SU-DHL-6 (cell line): ENCODE data around the gene KRTAP9-8.
"Not testable (repeated sequence)": the region's sequence is repeated elsewhere in the genome, so short reads cannot be mapped to it uniquely, and the experiment has no call there.

Source experiments
- H2AFZ ChIP-seq: fragments of 200-600 bp; sonication (generic); 2 replicates; pipeline ENCODE4 v1.6.1; 2014; ENCODE audit warnings: low read depth, mild to moderate bottlenecking, moderate library complexity, mixed read lengths, antibody characterized with exemption, low read length; ENCODE audit not compliant: severe bottlenecking
- H3F3A ChIP-seq: fragments of 200-600 bp; shearing (Covaris generic); 2 replicates; pipeline ENCODE4 v1.6.0; 2016; ENCODE audit warnings: antibody characterized with exemption, mild to moderate bottlenecking; ENCODE audit not compliant: insufficient read depth
- H3K27ac ChIP-seq: fragments of 200-600 bp; sonication (generic); 2 replicates; pipeline ENCODE4 v1.5.1; 2016; ENCODE audit warnings: low read depth, mild to moderate bottlenecking, low read length, moderate library complexity, mixed read lengths
- H3K27me3 ChIP-seq: fragments of 200-600 bp; sonication (generic), shearing (Covaris generic); 2 replicates; pipeline ENCODE4 v1.6.0; 2014; ENCODE audit warnings: mild to moderate bottlenecking, low read length
- H3K36me3 ChIP-seq: fragments of 200-600 bp; sonication (generic); 2 replicates; pipeline ENCODE4 v1.6.1; 2014; ENCODE audit warnings: mild to moderate bottlenecking, low read length, mixed read lengths
- H3K4me2 ChIP-seq: fragments of 300-600, 200-600 bp; shearing (Covaris generic), sonication (generic); 2 replicates; pipeline ENCODE4 v1.6.0; 2014; ENCODE audit warnings: low read length, low read depth, mild to moderate bottlenecking; ENCODE audit not compliant: poor library complexity, severe bottlenecking
- H3K4me3 ChIP-seq: fragments of 200-600 bp; sonication (generic); 2 replicates; pipeline ENCODE4 v1.5.1; 2014; ENCODE audit warnings: antibody characterized with exemption, low read length, mild to moderate bottlenecking, mixed read lengths; ENCODE audit not compliant: insufficient read depth, poor library complexity, severe bottlenecking
- H3K79me2 ChIP-seq: fragments of 200-600 bp; sonication (generic); 2 replicates; pipeline ENCODE4 v1.6.1; 2014; ENCODE audit warnings: mild to moderate bottlenecking, low read length, moderate library complexity; ENCODE audit not compliant: insufficient read depth
- H3K9ac ChIP-seq: fragments of 200-600 bp; sonication (generic); 2 replicates; pipeline ENCODE4 v1.7.0; 2014; ENCODE audit warnings: mild to moderate bottlenecking, low read length
- H3K9me2 ChIP-seq: fragments of 200-600 bp; sonication (generic); replicated peaks from 2 replicates; pipeline ENCODE4 v1.6.1; 2014; ENCODE audit warnings: low read length; ENCODE audit not compliant: insufficient read depth
- H3K9me3 ChIP-seq: fragments of 200-600 bp; sonication (generic); 2 replicates; pipeline ENCODE4 v1.6.1; 2014; ENCODE audit warnings: low read length, mixed read lengths; ENCODE audit not compliant: insufficient read depth
- H4K20me1 ChIP-seq: fragments of 200-600 bp; sonication (generic); 2 replicates; pipeline ENCODE4 v1.6.1; 2014; ENCODE audit warnings: low read depth, mild to moderate bottlenecking, antibody characterized with exemption, low read length, moderate library complexity, mixed read lengths
- CTCF ChIP-seq: fragments of 200-600 bp; sonication (generic); IDR thresholded peaks from one replicate; pipeline ENCODE4 v1.5.1; 2017; ENCODE audit warnings: antibody characterized with exemption, mild to moderate bottlenecking, low read length, moderate library complexity; ENCODE audit not compliant: insufficient read depth, poor library complexity, severe bottlenecking
- EZH2phosphoT487 ChIP-seq: fragments of 200-600 bp; sonication (generic), shearing (Covaris generic); conservative IDR thresholded peaks from 2 replicates; pipeline ENCODE4 v1.6.1; 2018; ENCODE audit warnings: mild to moderate bottlenecking, antibody characterized with exemption, low read length, moderate library complexity, mixed read lengths

Gene KRTAP9-8

GRCh38 chr17:41230094-41230493 lies 7.7 kb upstream of the KRTAP9-8 start:
- no peak overlapping the region for H3K4me2 ChIP-seq
- H3K9me3 ChIP-seq: no peaks in the 10 kb centered on the region
- H3K27me3 ChIP-seq: no peaks in the 10 kb centered on the region
- H3K79me2 ChIP-seq: no peaks in the 10 kb centered on the region
- H3K9me2 ChIP-seq: no peaks in the 10 kb centered on the region
- H3K27ac ChIP-seq: no peak overlapping the region
- TF ChIP-seq EZH2phosphoT487 (no peak), CTCF (no peak)
- H3K36me3 ChIP-seq: no peaks in the 10 kb centered on the region
- no peak overlapping the region for H2AFZ ChIP-seq
- no peak overlapping the region for H3K9ac ChIP-seq
- H4K20me1 ChIP-seq: no peaks in the 10 kb centered on the region
- H3K4me3 ChIP-seq: no peak overlapping the region
- H3F3A ChIP-seq: no peaks in the 10 kb centered on the region

- Histone ChIP-seq H3K27ac (no peak overlapping the region), H3K79me2 (no peaks in the 10 kb centered on the region), H3F3A (no peaks in the 10 kb centered on the region), H3K4me3 (no peak overlapping the region), H3K9me3 (no peaks in the 10 kb centered on the region), H3K9ac (no peak overlapping the region), H3K36me3 (no peaks in the 10 kb centered on the region), H3K9me2 (no peaks in the 10 kb centered on the region), H4K20me1 (no peaks in the 10 kb centered on the region), H2AFZ (no peak overlapping the region), H3K4me2 (no peak overlapping the region), H3K27me3 (no peaks in the 10 kb centered on the region)
- TF ChIP-seq EZH2phosphoT487: no peak
- no peak for TF ChIP-seq CTCF
Observed at GRCh38 chr17:41231731-41232130, 6.1 kb upstream of the KRTAP9-8 start.

- H3K4me2 ChIP-seq, H3K27me3 ChIP-seq, H2AFZ ChIP-seq, H3K36me3 ChIP-seq, H3K27ac ChIP-seq, H3K9ac ChIP-seq, H3K4me3 ChIP-seq, H3K9me2 ChIP-seq, H3K9me3 ChIP-seq, H3F3A ChIP-seq, H3K79me2 ChIP-seq, H4K20me1 ChIP-seq: not testable (repeated sequence)
Observed at GRCh38 chr17:41232399-41233105, 5.2 kb upstream of the KRTAP9-8 start, which contains the start of gene KRTAP9-3. KRTAP9-3 (plus strand) TSS chr17:41232449; CDS start chr17:41232502, 53 bp downstream.

GRCh38 chr17:41237116-41237515 lies 683 bp upstream of the KRTAP9-8 start:
- not testable (repeated sequence) for H3K9me3 ChIP-seq, H3K27me3 ChIP-seq, H2AFZ ChIP-seq, H3K27ac ChIP-seq, H3K9ac ChIP-seq, H3K79me2 ChIP-seq, H3K4me2 ChIP-seq, H3K9me2 ChIP-seq, H4K20me1 ChIP-seq, H3K4me3 ChIP-seq, H3F3A ChIP-seq, H3K36me3 ChIP-seq

- H3K36me3 ChIP-seq, H3K4me3 ChIP-seq, H3K9me3 ChIP-seq, H3F3A ChIP-seq, H3K27me3 ChIP-seq, H3K79me2 ChIP-seq, H3K9ac ChIP-seq, H3K27ac ChIP-seq, H3K9me2 ChIP-seq, H4K20me1 ChIP-seq, H2AFZ ChIP-seq, H3K4me2 ChIP-seq: not testable (repeated sequence)
Observed at GRCh38 chr17:41246995-41247787, 9.4 kb downstream of the KRTAP9-8 start.

GRCh38 chr17:41249637-41250240 lies 11.9 kb downstream of the KRTAP9-8 start, which contains the start of gene KRTAP9-4:
KRTAP9-4 (plus strand) TSS chr17:41249687; CDS start chr17:41249721, 34 bp downstream.
- not testable (repeated sequence) for H3F3A ChIP-seq, H3K9me2 ChIP-seq, H3K79me2 ChIP-seq, H3K9me3 ChIP-seq, H3K27me3 ChIP-seq, H3K36me3 ChIP-seq, H2AFZ ChIP-seq, H3K27ac ChIP-seq, H3K4me3 ChIP-seq, H3K9ac ChIP-seq, H4K20me1 ChIP-seq, H3K4me2 ChIP-seq
